C4-2B (cell line): Measurements from ENCODE around the gene LMF1.

ENCODE experiments used
- CTCF ChIP-seq: fragments of 450-650 bp; conservative IDR thresholded peaks from 2 replicates; pipeline ENCODE4 v1.5.1; 2017; ENCODE audit warnings: mild to moderate bottlenecking
- ZFX ChIP-seq: fragments of 450-650 bp; IDR thresholded peaks from 2 replicates; pipeline ENCODE4 v1.6.1; 2017

GRCh38 chr16:844638-845350, 126.0 kb downstream of the LMF1 start:
- TF ChIP-seq CTCF: no peak
- TF ChIP-seq ZFX: no peak
